SU-DHL-6 (cell line): ENCODE results near the gene CPE.

Experiments
- H2AFZ ChIP-seq: fragments of 200-600 bp; sonication (generic); 2 replicates; pipeline ENCODE4 v1.6.1; 2014; ENCODE audit warnings: low read depth, mild to moderate bottlenecking, moderate library complexity, mixed read lengths, antibody characterized with exemption, low read length; ENCODE audit not compliant: severe bottlenecking
- H3F3A ChIP-seq: fragments of 200-600 bp; shearing (Covaris generic); 2 replicates; pipeline ENCODE4 v1.6.0; 2016; ENCODE audit warnings: antibody characterized with exemption, mild to moderate bottlenecking; ENCODE audit not compliant: insufficient read depth
- H3K27ac ChIP-seq: fragments of 200-600 bp; sonication (generic); 2 replicates; pipeline ENCODE4 v1.5.1; 2016; ENCODE audit warnings: low read depth, mild to moderate bottlenecking, low read length, moderate library complexity, mixed read lengths
- H3K27me3 ChIP-seq: fragments of 200-600 bp; sonication (generic), shearing (Covaris generic); 2 replicates; pipeline ENCODE4 v1.6.0; 2014; ENCODE audit warnings: mild to moderate bottlenecking, low read length
- H3K36me3 ChIP-seq: fragments of 200-600 bp; sonication (generic); 2 replicates; pipeline ENCODE4 v1.6.1; 2014; ENCODE audit warnings: mild to moderate bottlenecking, low read length, mixed read lengths
- H3K4me2 ChIP-seq: fragments of 300-600, 200-600 bp; shearing (Covaris generic), sonication (generic); 2 replicates; pipeline ENCODE4 v1.6.0; 2014; ENCODE audit warnings: low read length, low read depth, mild to moderate bottlenecking; ENCODE audit not compliant: poor library complexity, severe bottlenecking
- H3K4me3 ChIP-seq: fragments of 200-600 bp; sonication (generic); 2 replicates; pipeline ENCODE4 v1.5.1; 2014; ENCODE audit warnings: antibody characterized with exemption, low read length, mild to moderate bottlenecking, mixed read lengths; ENCODE audit not compliant: insufficient read depth, poor library complexity, severe bottlenecking
- H3K79me2 ChIP-seq: fragments of 200-600 bp; sonication (generic); 2 replicates; pipeline ENCODE4 v1.6.1; 2014; ENCODE audit warnings: mild to moderate bottlenecking, low read length, moderate library complexity; ENCODE audit not compliant: insufficient read depth
- H3K9ac ChIP-seq: fragments of 200-600 bp; sonication (generic); 2 replicates; pipeline ENCODE4 v1.7.0; 2014; ENCODE audit warnings: mild to moderate bottlenecking, low read length
- H3K9me2 ChIP-seq: fragments of 200-600 bp; sonication (generic); replicated peaks from 2 replicates; pipeline ENCODE4 v1.6.1; 2014; ENCODE audit warnings: low read length; ENCODE audit not compliant: insufficient read depth
- H3K9me3 ChIP-seq: fragments of 200-600 bp; sonication (generic); 2 replicates; pipeline ENCODE4 v1.6.1; 2014; ENCODE audit warnings: low read length, mixed read lengths; ENCODE audit not compliant: insufficient read depth
- H4K20me1 ChIP-seq: fragments of 200-600 bp; sonication (generic); 2 replicates; pipeline ENCODE4 v1.6.1; 2014; ENCODE audit warnings: low read depth, mild to moderate bottlenecking, antibody characterized with exemption, low read length, moderate library complexity, mixed read lengths
- EZH2phosphoT487 ChIP-seq: fragments of 200-600 bp; sonication (generic), shearing (Covaris generic); conservative IDR thresholded peaks from 2 replicates; pipeline ENCODE4 v1.6.1; 2018; ENCODE audit warnings: mild to moderate bottlenecking, antibody characterized with exemption, low read length, moderate library complexity, mixed read lengths
- TF ChIP-seq, protein P1 (sequence below): fragments of 200-600 bp; sonication (generic); IDR thresholded peaks from one replicate; pipeline ENCODE4 v1.5.1; 2017; ENCODE audit warnings: antibody characterized with exemption, mild to moderate bottlenecking, low read length, moderate library complexity; ENCODE audit not compliant: insufficient read depth, poor library complexity, severe bottlenecking

Gene CPE

DNA sequence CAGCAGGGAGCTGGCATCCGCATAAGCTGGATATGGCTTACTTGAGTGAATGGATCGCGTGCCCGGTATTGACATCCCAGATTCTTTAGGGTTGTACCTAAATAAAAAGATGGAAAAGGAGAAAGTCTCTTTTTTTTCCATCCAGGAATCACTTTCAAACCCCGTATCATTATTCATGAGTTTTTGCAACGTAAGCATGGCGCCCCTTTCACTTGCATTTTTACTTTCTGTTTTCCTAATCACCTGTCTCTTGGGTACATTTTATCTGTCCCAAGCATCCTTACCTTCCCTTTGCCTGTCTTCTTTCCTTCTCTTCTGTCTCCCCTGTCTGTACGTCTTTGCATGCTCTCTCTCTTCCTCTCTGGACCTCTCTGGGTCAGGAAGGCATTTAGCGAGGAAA, 128.6 kb downstream of the CPE start:
- no peaks in the 10 kb centered on the region for H3F3A ChIP-seq
- no peaks in the 10 kb centered on the region for H3K79me2 ChIP-seq
- no peak overlapping the region for H2AFZ ChIP-seq
- H3K4me2 ChIP-seq, result no peak overlapping the region
- H3K27ac ChIP-seq, result no peak overlapping the region
- no peaks in the 10 kb centered on the region for H4K20me1 ChIP-seq
- no peak overlapping the region for H3K9ac ChIP-seq
- no peak for TF ChIP-seq EZH2phosphoT487
- TF ChIP-seq, protein P1, sequence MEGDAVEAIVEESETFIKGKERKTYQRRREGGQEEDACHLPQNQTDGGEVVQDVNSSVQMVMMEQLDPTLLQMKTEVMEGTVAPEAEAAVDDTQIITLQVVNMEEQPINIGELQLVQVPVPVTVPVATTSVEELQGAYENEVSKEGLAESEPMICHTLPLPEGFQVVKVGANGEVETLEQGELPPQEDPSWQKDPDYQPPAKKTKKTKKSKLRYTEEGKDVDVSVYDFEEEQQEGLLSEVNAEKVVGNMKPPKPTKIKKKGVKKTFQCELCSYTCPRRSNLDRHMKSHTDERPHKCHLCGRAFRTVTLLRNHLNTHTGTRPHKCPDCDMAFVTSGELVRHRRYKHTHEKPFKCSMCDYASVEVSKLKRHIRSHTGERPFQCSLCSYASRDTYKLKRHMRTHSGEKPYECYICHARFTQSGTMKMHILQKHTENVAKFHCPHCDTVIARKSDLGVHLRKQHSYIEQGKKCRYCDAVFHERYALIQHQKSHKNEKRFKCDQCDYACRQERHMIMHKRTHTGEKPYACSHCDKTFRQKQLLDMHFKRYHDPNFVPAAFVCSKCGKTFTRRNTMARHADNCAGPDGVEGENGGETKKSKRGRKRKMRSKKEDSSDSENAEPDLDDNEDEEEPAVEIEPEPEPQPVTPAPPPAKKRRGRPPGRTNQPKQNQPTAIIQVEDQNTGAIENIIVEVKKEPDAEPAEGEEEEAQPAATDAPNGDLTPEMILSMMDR, result no peak
- H3K9me2 ChIP-seq, result no peaks in the 10 kb centered on the region
- H3K36me3 ChIP-seq, result no peaks in the 10 kb centered on the region
- H3K27me3 ChIP-seq, result no peaks in the 10 kb centered on the region
- H3K9me3 ChIP-seq, result no peaks in the 10 kb centered on the region
- H3K4me3 ChIP-seq, result no peak overlapping the region

DNA sequence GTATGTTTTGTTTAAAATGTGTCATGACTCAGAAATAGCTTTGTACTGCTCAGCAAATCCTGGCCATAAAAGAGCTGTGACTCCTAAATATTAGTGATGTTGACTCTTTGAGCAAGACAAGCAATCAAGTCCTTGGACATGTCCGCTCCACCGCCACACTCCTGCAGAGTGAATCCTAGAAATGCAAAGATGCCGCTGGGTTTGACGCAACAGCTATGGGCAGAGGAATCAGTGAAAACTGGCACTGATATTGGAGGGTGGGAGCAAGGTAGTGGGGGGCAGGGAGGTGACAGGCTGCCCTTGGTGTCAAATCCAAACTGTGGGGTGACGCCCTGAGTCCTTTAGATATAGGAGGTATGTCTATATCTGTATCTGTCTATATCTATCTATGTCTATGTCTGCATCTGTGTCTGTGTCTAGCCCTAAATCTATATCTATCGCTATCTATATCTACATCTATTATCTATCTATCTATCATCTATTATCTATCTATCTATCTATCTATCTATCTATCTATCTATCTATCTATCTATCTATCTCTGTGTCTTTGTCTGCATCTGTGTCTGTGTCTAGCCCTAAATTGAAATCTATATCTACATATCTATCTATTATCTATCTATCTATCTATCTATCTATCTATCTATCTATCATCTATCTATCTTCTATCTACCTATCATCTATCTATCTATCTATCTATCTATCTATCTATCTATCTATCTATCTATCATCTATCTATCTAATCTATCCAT, 129.7 kb downstream of the CPE start:
- no peaks in the 10 kb centered on the region for H3F3A ChIP-seq
- H3K9ac ChIP-seq, result no peak overlapping the region
- no peaks in the 10 kb centered on the region for H3K79me2 ChIP-seq
- TF ChIP-seq, protein P1, result no peak
- TF ChIP-seq EZH2phosphoT487, result no peak
- H3K27ac ChIP-seq, result no peak overlapping the region
- H3K4me2 ChIP-seq, result no peak overlapping the region
- H3K36me3 ChIP-seq, result no peaks in the 10 kb centered on the region
- no peaks in the 10 kb centered on the region for H4K20me1 ChIP-seq
- no peaks in the 10 kb centered on the region for H3K9me2 ChIP-seq
- no peak overlapping the region for H2AFZ ChIP-seq
- no peak overlapping the region for H3K4me3 ChIP-seq
- no peaks in the 10 kb centered on the region for H3K9me3 ChIP-seq
- no peaks in the 10 kb centered on the region for H3K27me3 ChIP-seq

DNA sequence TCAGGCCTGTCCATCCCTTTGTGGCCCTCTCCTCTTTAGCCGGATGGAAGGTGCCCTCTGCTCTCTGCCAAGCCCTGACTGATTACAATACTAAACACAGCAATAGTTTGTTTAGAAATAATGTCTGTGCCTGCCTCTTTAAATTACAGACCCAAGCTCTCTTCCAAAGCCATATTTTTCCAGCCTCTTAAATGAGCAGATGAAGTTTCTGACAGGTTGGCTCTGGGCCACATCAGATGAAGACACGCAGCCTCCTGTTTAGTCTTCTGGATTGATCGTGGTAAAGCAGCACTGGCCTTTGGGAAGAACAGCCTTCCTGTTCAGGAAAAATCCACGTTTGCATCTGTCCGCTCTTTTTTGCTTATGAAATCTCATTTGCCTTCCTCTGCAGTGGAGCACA, 133.6 kb downstream of the CPE start:
- H3K9ac ChIP-seq, result no peak overlapping the region
- H3K9me2 ChIP-seq, result no peaks in the 10 kb centered on the region
- H2AFZ ChIP-seq, result no peak overlapping the region
- no peaks in the 10 kb centered on the region for H3K36me3 ChIP-seq
- H3K4me3 ChIP-seq, result no peak overlapping the region
- no peak overlapping the region for H3K4me2 ChIP-seq
- TF ChIP-seq, protein P1, result no peak
- no peak for TF ChIP-seq EZH2phosphoT487
- no peaks in the 10 kb centered on the region for H3K9me3 ChIP-seq
- H3K27ac ChIP-seq, result no peak overlapping the region
- no peaks in the 10 kb centered on the region for H3K79me2 ChIP-seq
- H3F3A ChIP-seq, result no peaks in the 10 kb centered on the region
- H4K20me1 ChIP-seq, result no peaks in the 10 kb centered on the region
- H3K27me3 ChIP-seq, result no peaks in the 10 kb centered on the region
